ENCODE data around the gene SYT10. TPM values are rescaled to one million over a fixed set of nuclear protein-coding genes. Genes with fewer than 3 reads are reported as not detected.

SYT10 gene
- total RNA-seq, 1 experiment from 2014 or later = not detected

- TF ChIP-seq TCF7L2 (IDR thresholded peaks at IDR 0.05; ENCODE audit: low read depth, low read length) = no peak
- TF ChIP-seq CTCF (IDR thresholded peaks at IDR 0.05) = no peak
- TF ChIP-seq SIN3A (IDR thresholded peaks at IDR 0.05; ENCODE audit: borderline replicate concordance, insufficient read depth, low read depth, low read length) = no peak
- TF ChIP-seq POLR2AphosphoS5 (IDR thresholded peaks at IDR 0.05; ENCODE audit: low read depth, low read length) = no peak
- no peak for TF ChIP-seq REST (IDR thresholded peaks at IDR 0.05; ENCODE audit: insufficient read depth in 1 of 2, low read depth in 2 of 2, low read length in 1 of 2)
- Histone ChIP-seq H3K36me3 (ENCODE audit: control insufficient read depth, insufficient read depth, low read length) (no peaks in the 10 kb centered on the region), H3K27ac (ENCODE audit: low read length) (no peak overlapping the region), H3K4me1 (ENCODE audit: control insufficient read depth, insufficient read depth, low read length) (no peaks in the 10 kb centered on the region), H3K4me3 (ENCODE audit: low read depth in 2 of 2, low read length in 2 of 2) (no peak overlapping the region), H3K27me3 (ENCODE audit: control insufficient read depth, insufficient read depth, low read length) (no peaks in the 10 kb centered on the region), H3K9me3 (ENCODE audit: control insufficient read depth, insufficient read depth, low read depth, low read length) (no peaks in the 10 kb centered on the region)
- no peak for DNase-seq (ENCODE audit: low read depth, low spot score)
- POLR2A ChIA-PET = no interaction called here
- no peak for ATAC-seq
- CTCF ChIA-PET = no interaction called here
- in situ Hi-C loops (cut with HindIII; ENCODE audit: low pct_unique_long_range_greater_than_20kb, low sequenced_read_pairs) = no loop called here
- intact Hi-C loops (cut with micrococcal nuclease; ENCODE audit: unreplicated experiment) = no loop called here
- BruUV-seq (replicated peaks) = no TSS peak
Measured at GRCh38 chr12:33383503-33383902, 56.1 kb downstream of the SYT10 start.

- Histone ChIP-seq H3K4me1 (ENCODE audit: control insufficient read depth, insufficient read depth, low read length) (no peaks in the 10 kb centered on the region), H3K9me3 (ENCODE audit: control insufficient read depth, insufficient read depth, low read depth, low read length) (no peaks in the 10 kb centered on the region; the same call in 1 of the 2 replicates), H3K4me3 (ENCODE audit: low read depth in 2 of 2, low read length in 2 of 2) (no peak overlapping the region), H3K36me3 (ENCODE audit: control insufficient read depth, insufficient read depth, low read length) (no peaks in the 10 kb centered on the region), H3K27me3 (ENCODE audit: control insufficient read depth, insufficient read depth, low read length) (no peaks in the 10 kb centered on the region), H3K27ac (ENCODE audit: low read length) (no peak overlapping the region)
- TF ChIP-seq TCF7L2 (IDR thresholded peaks at IDR 0.05; ENCODE audit: low read depth, low read length) (no peak), POLR2AphosphoS5 (IDR thresholded peaks at IDR 0.05; ENCODE audit: low read depth, low read length) (no peak), REST (IDR thresholded peaks at IDR 0.05; ENCODE audit: insufficient read depth in 1 of 2, low read depth in 2 of 2, low read length in 1 of 2) (no peak), SIN3A (IDR thresholded peaks at IDR 0.05; ENCODE audit: borderline replicate concordance, insufficient read depth, low read depth, low read length) (no peak), CTCF (IDR thresholded peaks at IDR 0.05) (no peak)
- DNase-seq (ENCODE audit: low read depth, low spot score) (no peak), ATAC-seq (no peak)
- in situ Hi-C loops (cut with HindIII; ENCODE audit: low pct_unique_long_range_greater_than_20kb, low sequenced_read_pairs) (no loop called here), intact Hi-C loops (cut with micrococcal nuclease; ENCODE audit: unreplicated experiment) (no loop called here)
- no TSS peak for BruUV-seq (replicated peaks)
- ChIA-PET POLR2A (no interaction called here), CTCF (no interaction called here)
Measured at GRCh38 chr12:33376153-33376552, 63.5 kb downstream of the SYT10 start.

Measured in Panc1 (cell line).